AG09309 (cell line): ENCODE data around the gene ACOD1.

Source experiments
- DNase-seq: peaks from one replicate; pipeline ENCODE4 v3.0.0-alpha.2; 2010; ENCODE audit warnings: low read depth
- H3K4me3 ChIP-seq: 2 replicates; pipeline ENCODE4 v1.5.1; 2011; ENCODE audit warnings: mild to moderate bottlenecking, low read depth, low read length, moderate library complexity; ENCODE audit not compliant: control insufficient read depth
- TF ChIP-seq, protein P1 (sequence below): IDR thresholded peaks from 2 replicates; pipeline ENCODE4 v1.5.1; 2011; ENCODE audit warnings: mild to moderate bottlenecking, low read depth, low read length, inconsistent platforms; ENCODE audit not compliant: insufficient read depth, control insufficient read depth; ENCODE audit errors: missing control alignments

Gene ACOD1

DNA sequence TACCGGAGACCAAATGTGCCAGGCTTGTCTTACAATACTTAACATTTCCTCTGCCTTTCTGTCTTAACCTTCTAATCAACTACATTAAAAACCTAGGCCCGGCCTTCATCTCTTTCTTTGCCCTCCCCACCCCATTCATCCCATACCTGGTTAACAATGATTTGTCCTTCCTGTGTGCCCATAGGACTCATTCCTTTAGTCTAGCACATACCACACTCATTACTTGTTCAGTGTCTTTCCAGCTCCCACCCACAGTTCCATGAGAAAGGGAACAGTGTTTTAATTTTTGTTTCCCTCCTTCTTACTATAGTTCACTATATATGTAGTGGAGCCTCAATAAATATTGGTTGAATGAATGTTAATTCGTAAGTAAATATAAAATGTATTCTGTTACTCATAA, 46.0 kb downstream of the ACOD1 start:
- H3K4me3 ChIP-seq, result no peak overlapping the region
- TF ChIP-seq, protein P1, sequence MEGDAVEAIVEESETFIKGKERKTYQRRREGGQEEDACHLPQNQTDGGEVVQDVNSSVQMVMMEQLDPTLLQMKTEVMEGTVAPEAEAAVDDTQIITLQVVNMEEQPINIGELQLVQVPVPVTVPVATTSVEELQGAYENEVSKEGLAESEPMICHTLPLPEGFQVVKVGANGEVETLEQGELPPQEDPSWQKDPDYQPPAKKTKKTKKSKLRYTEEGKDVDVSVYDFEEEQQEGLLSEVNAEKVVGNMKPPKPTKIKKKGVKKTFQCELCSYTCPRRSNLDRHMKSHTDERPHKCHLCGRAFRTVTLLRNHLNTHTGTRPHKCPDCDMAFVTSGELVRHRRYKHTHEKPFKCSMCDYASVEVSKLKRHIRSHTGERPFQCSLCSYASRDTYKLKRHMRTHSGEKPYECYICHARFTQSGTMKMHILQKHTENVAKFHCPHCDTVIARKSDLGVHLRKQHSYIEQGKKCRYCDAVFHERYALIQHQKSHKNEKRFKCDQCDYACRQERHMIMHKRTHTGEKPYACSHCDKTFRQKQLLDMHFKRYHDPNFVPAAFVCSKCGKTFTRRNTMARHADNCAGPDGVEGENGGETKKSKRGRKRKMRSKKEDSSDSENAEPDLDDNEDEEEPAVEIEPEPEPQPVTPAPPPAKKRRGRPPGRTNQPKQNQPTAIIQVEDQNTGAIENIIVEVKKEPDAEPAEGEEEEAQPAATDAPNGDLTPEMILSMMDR, result no peak
- DNase-seq, result no peak

DNA sequence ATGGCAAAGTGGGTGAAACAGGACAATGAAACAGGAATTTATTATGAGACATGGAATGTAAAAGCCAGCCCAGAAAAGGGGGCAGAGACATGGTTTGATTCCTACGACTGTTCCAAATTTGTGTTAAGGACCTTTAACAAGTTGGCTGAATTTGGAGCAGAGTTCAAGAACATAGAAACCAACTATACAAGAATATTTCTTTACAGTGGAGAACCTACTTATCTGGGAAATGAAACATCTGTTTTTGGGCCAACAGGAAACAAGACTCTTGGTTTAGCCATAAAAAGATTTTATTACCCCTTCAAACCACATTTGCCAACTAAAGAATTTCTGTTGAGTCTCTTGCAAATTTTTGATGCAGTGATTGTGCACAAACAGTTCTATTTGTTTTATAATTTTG, 52.2 kb downstream of the ACOD1 start:
- no peak overlapping the region for H3K4me3 ChIP-seq
- DNase-seq, result peak; percentile 56
- TF ChIP-seq, protein P1, result no peak

DNA sequence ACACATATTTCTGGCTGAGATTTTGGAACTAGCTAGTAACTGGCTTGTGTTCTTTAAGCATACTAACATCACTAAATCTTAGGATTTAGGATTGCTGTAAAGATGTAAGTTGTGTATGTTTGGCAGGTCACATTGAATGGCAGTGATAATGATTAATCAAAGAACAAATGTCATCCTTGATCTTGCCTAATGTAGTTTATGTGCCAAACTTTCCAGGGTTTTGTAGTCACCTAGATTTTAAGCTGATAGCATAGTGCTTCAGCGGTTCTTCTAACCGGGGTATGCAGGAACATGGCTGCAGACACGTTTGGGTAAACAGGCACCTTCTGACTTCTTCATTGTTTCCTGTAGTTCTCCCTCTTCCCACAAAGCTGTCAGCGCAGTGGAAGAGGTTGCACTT, 53.2 kb downstream of the ACOD1 start:
- DNase-seq, result no peak
- TF ChIP-seq, protein P1, result no peak
- no peak overlapping the region for H3K4me3 ChIP-seq

DNA sequence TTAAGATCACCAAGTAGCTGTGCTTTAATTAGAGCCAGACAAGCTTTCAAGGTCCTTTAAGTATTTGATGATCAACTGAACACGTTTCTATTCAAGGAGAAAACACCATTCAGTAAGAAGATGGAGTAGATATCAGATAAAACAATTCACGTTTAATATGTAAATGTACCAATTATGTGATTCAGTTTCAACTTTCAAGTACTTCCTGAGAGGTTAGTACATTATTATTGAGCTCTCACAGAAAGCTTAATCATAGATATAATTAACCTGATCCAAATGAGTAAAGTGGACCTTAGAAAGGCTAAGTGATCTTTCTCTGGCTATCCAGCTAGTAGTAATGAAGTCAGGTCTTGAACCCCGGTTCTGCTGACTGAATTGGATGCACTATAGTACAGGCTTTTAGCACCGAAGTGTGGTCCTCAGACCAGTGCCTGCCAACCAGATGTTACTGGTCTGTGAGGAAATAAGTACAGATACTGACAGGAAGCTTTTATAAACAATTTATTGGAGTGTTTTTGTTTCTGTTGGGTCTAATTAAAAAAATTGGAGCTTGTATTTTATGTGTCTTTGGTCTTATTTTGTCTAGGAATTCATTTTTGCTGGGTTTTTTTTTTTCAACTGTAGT, 53.8 kb downstream of the ACOD1 start:
- H3K4me3 ChIP-seq, result no peak overlapping the region
- TF ChIP-seq, protein P1, result no peak

DNA sequence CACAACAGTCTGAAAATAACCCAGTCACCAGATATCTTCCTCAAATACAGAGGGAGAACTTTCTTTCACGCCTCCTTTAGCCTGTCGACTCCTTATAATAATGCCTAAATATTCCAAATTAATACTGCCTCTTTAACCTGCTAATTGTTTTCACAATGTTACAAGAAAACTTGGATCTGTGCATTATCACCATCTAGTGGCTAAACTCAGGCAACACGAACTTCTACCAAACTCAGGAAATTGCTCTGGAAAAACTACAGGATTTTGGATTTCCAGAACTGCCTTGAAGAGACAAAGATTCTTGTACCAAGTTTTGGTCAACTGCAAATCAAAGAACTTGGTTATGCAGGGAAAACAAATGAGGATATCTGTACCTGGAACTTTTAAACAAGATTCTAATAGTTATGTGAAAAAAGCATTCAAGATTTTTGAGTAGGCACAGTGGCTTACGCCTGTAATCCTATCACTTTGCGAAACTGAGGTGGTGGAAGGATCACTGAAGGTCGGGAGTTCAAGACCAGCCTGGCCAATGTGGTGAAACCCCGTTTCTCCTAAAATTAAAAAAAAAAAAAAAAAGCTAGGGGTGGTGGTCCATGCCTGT, 54.4 kb downstream of the ACOD1 start:
- H3K4me3 ChIP-seq, result no peak overlapping the region
- TF ChIP-seq, protein P1, result peak; percentile 73
- DNase-seq, result no peak

More for the DNA sequence above, 53.8 kb downstream of the ACOD1 start:
- no peak for DNase-seq
